Glutamatergic neuron (in vitro differentiated cells): Measurements from ENCODE around the gene CHN1. TPM values are rescaled to one million over a fixed set of nuclear protein-coding genes. Genes with fewer than 3 reads are reported as not detected.

Source experiments
- DNase-seq: peaks from one replicate; pipeline ENCODE4 v3.0.0; 2022
- H3K27ac Mint-ChIP-seq: one replicate; pipeline ENCODE4 v1.8.0; 2020; ENCODE audit warnings: mild to moderate bottlenecking, mixed read lengths, inconsistent platforms; ENCODE audit not compliant: unreplicated experiment
- H3K27me3 Mint-ChIP-seq: one replicate; pipeline ENCODE4 v1.8.0; 2020; ENCODE audit warnings: mild to moderate bottlenecking, moderate library complexity, mixed read lengths, inconsistent platforms; ENCODE audit not compliant: unreplicated experiment
- H3K36me3 Mint-ChIP-seq: one replicate; pipeline ENCODE4 v1.8.0; 2020; ENCODE audit warnings: mild to moderate bottlenecking, mixed read lengths, inconsistent platforms; ENCODE audit not compliant: unreplicated experiment
- H3K4me1 Mint-ChIP-seq: one replicate; pipeline ENCODE4 v1.8.0; 2020; ENCODE audit warnings: mild to moderate bottlenecking, low read depth, mixed read lengths, inconsistent platforms; ENCODE audit not compliant: unreplicated experiment
- H3K4me3 Mint-ChIP-seq: one replicate; pipeline ENCODE4 v1.8.0; 2020; ENCODE audit warnings: mild to moderate bottlenecking, mixed read lengths, inconsistent platforms; ENCODE audit not compliant: unreplicated experiment
- H3K9me3 Mint-ChIP-seq: one replicate; pipeline ENCODE4 v1.8.0; 2020; ENCODE audit warnings: mild to moderate bottlenecking, moderate library complexity, mixed read lengths, inconsistent platforms; ENCODE audit not compliant: unreplicated experiment
- total RNA-seq: library from RNA; stranded (reverse); fragmentation: NEBNext Ultra II Directional; extraction: Animal tissue kit (Norgen Biotek cat#: 25700); gene quantifications from one replicate; pipeline ENCODE4 v1.2.1, GENCODE V29; 2021; ENCODE audit not compliant: unreplicated experiment
- TF ChIP-seq, protein P1 (sequence below): fragments of 200-600 bp; sonication (generic); IDR thresholded peaks from one replicate; pipeline ENCODE4 v1.5.0; 2021; ENCODE audit not compliant: partially characterized antibody, unreplicated experiment

CHN1 gene
- total RNA-seq, 1 donor from 2014 or later, result 212 TPM

- no peak for DNase-seq
- Mint-ChIP-seq H3K27me3 (peaks cover 2% of the 10 kb centered on the region), H3K9me3 (no peaks in the 10 kb centered on the region), H3K4me1 (peaks cover 38% of the 10 kb centered on the region), H3K4me3 (no peak overlapping the region), H3K27ac (no peak overlapping the region), H3K36me3 (no peaks in the 10 kb centered on the region)
- TF ChIP-seq, protein P1, sequence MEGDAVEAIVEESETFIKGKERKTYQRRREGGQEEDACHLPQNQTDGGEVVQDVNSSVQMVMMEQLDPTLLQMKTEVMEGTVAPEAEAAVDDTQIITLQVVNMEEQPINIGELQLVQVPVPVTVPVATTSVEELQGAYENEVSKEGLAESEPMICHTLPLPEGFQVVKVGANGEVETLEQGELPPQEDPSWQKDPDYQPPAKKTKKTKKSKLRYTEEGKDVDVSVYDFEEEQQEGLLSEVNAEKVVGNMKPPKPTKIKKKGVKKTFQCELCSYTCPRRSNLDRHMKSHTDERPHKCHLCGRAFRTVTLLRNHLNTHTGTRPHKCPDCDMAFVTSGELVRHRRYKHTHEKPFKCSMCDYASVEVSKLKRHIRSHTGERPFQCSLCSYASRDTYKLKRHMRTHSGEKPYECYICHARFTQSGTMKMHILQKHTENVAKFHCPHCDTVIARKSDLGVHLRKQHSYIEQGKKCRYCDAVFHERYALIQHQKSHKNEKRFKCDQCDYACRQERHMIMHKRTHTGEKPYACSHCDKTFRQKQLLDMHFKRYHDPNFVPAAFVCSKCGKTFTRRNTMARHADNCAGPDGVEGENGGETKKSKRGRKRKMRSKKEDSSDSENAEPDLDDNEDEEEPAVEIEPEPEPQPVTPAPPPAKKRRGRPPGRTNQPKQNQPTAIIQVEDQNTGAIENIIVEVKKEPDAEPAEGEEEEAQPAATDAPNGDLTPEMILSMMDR, result no peak
These were observed 8.6 kb downstream of the CHN1 start for GRCh38 chr2:174996622-174997021.

DNA sequence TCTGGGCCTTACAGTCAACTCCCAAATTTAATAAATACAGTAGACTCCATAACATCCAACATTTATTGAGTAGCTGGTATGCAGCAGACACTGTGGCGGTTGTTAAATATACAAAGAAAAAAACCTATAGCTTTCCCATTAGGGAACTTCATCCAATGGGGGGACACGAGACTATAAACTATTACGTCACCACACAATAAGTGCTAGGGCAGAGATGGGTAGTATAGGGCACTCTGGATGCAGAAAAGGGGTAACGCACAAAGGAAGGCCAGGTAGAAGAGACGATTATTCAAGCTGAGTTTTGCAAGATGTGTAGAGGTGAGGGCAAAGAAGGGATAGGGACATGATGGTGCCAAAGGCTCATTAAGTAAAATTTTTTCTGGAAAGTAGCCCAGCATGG is 10.8 kb downstream of the CHN1 start:
- Mint-ChIP-seq H3K27me3 (peaks cover 5% of the 10 kb centered on the region), H3K9me3 (peaks cover 3% of the 10 kb centered on the region), H3K4me1 (peaks cover 49% of the 10 kb centered on the region), H3K36me3 (no peaks in the 10 kb centered on the region), H3K27ac (no peak overlapping the region), H3K4me3 (no peak overlapping the region)
- DNase-seq, result no peak
- TF ChIP-seq, protein P1, result no peak

DNA sequence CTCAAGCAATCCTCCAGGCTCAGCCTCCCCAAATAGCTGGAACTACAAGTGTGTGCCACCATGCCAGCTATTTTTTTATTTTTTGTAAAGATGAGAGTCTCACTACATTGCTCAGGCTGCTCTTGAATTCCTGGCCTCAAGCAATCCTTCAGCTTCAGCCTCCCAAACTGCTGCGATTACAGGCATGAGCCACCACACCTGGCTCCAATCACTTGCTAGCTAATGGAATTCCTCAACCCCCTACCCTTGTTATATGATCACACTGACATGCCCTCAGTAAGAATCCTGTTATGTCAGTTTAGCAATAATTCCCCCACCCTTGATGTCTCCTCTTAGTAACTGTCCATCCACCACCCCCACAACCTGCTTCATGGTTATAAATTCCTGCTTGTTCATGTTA is 12.3 kb downstream of the CHN1 start:
- Mint-ChIP-seq H3K27me3 (peaks cover 5% of the 10 kb centered on the region), H3K9me3 (peaks cover 3% of the 10 kb centered on the region), H3K36me3 (no peaks in the 10 kb centered on the region), H3K4me3 (no peak overlapping the region), H3K27ac (no peak overlapping the region), H3K4me1 (peaks cover 45% of the 10 kb centered on the region)
- no peak for DNase-seq
- TF ChIP-seq, protein P1, result no peak

- peaks cover 3% of the 10 kb centered on the region for H3K9me3 Mint-ChIP-seq
- H3K27me3 Mint-ChIP-seq, result peaks cover 3% of the 10 kb centered on the region
- H3K4me3 Mint-ChIP-seq, result no peak overlapping the region
- H3K36me3 Mint-ChIP-seq, result no peaks in the 10 kb centered on the region
- TF ChIP-seq, protein P1, result peak; percentile 58
- no peak for DNase-seq
- peaks cover 17% of the 10 kb centered on the region for H3K4me1 Mint-ChIP-seq
- no peak overlapping the region for H3K27ac Mint-ChIP-seq
These were observed 19.6 kb downstream of the CHN1 start for GRCh38 chr2:174985614-174986013.

DNA sequence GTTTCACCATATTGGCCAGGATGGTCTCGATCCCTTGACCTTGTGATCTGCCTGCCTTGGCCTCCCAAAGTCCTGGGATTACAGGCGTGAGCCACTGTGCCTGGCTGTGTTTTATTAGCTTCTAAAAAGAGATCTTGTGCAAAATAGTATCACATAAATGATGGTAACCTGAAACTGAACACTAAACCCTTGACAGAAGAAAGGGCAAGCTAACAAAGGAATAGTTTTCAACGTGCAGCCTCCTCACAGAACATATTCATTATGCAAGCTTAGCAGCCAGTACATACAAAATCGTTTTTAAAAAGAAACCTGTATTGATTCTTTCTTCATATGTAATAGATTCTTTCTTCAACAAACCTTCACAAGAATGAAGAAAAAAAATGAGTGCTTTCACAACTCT is 20.6 kb downstream of the CHN1 start:
- Mint-ChIP-seq H3K4me1 (peaks cover 8% of the 10 kb centered on the region), H3K9me3 (no peaks in the 10 kb centered on the region), H3K4me3 (no peak overlapping the region), H3K27me3 (no peaks in the 10 kb centered on the region), H3K36me3 (no peaks in the 10 kb centered on the region), H3K27ac (peak overlapping the region; percentile 25)
- no peak for DNase-seq
- TF ChIP-seq, protein P1, result no peak
